GM23338 (cell line): ENCODE measurements around the gene CNTNAP2. TPM values are rescaled to one million over a fixed set of nuclear protein-coding genes. Genes with fewer than 3 reads are reported as not detected.

Experiments
- ATAC-seq: fragments of 200-7000 bp; cut with Tn5 transposase; 3 replicates; pipeline ENCODE4 v1.9.1; 2020
- DNase-seq: peaks from one replicate; pipeline ENCODE4 v3.0.0-alpha.2; 2015; ENCODE audit warnings: low spot score
- H2AFZ ChIP-seq: fragments of 200-600 bp; sonication (generic); 2 replicates; pipeline ENCODE4 v1.8.0; 2016; ENCODE audit warnings: antibody characterized with exemption, mild to moderate bottlenecking, moderate library complexity
- H3F3A ChIP-seq: fragments of 200-600 bp; sonication (generic); replicated peaks from 2 replicates; pipeline ENCODE4 v1.8.0; 2017; ENCODE audit warnings: antibody characterized with exemption, mixed run types, low read depth
- H3K27ac ChIP-seq: fragments of 200-600 bp; sonication (generic); 2 replicates; pipeline ENCODE4 v1.6.1; 2016; ENCODE audit warnings: low read depth
- H3K27me3 ChIP-seq: fragments of 200-600 bp; sonication (generic); 2 replicates; pipeline ENCODE4 v1.8.0; 2016; ENCODE audit warnings: mild to moderate bottlenecking, mixed run types, moderate library complexity; ENCODE audit not compliant: insufficient read depth
- H3K36me3 ChIP-seq: fragments of 200-600 bp; sonication (generic); 2 replicates; pipeline ENCODE4 v1.8.0; 2016; ENCODE audit warnings: mild to moderate bottlenecking; ENCODE audit not compliant: insufficient read depth
- H3K4me1 ChIP-seq: fragments of 200-600 bp; sonication (generic); 2 replicates; pipeline ENCODE4 v1.8.0; 2016; ENCODE audit warnings: mild to moderate bottlenecking, moderate library complexity; ENCODE audit not compliant: insufficient read depth
- H3K4me2 ChIP-seq: fragments of 200-600 bp; sonication (generic); 2 replicates; pipeline ENCODE4 v1.7.1; 2017; ENCODE audit warnings: mixed run types
- H3K4me3 ChIP-seq: fragments of 200-600 bp; sonication (generic); 2 replicates; pipeline ENCODE4 v1.6.1; 2016; ENCODE audit warnings: mixed run types
- H3K79me2 ChIP-seq: fragments of 200-600 bp; sonication (generic); replicated peaks from 2 replicates; pipeline ENCODE4 v1.8.0; 2017; ENCODE audit warnings: mild to moderate bottlenecking; ENCODE audit not compliant: insufficient read depth
- H3K9me2 ChIP-seq: fragments of 200-600 bp; sonication (generic); 2 replicates; pipeline ENCODE4 v1.8.0; 2017; ENCODE audit not compliant: insufficient read depth
- H4K20me1 ChIP-seq: fragments of 200-600 bp; sonication (generic); replicated peaks from 2 replicates; pipeline ENCODE4 v1.8.0; 2017; ENCODE audit warnings: mild to moderate bottlenecking; ENCODE audit not compliant: insufficient read depth
- H3K27ac Mint-ChIP-seq: 2 replicates; pipeline ENCODE4 v1.8.0; 2020; ENCODE audit warnings: inconsistent platforms, mild to moderate bottlenecking, moderate library complexity, mixed read lengths
- H3K27me3 Mint-ChIP-seq: 3 replicates; pipeline ENCODE4 v1.8.0; 2022; ENCODE audit warnings: low read depth, mild to moderate bottlenecking, moderate library complexity, mixed read lengths, inconsistent platforms; ENCODE audit not compliant: insufficient read depth, poor library complexity
- H3K36me3 Mint-ChIP-seq: 3 replicates; pipeline ENCODE4 v1.8.0; 2021; ENCODE audit warnings: low read depth, mild to moderate bottlenecking, inconsistent platforms, moderate library complexity, mixed read lengths
- H3K4me1 Mint-ChIP-seq: 3 replicates; pipeline ENCODE4 v1.8.0; 2020; ENCODE audit warnings: mild to moderate bottlenecking, inconsistent platforms, mixed read lengths
- H3K4me3 Mint-ChIP-seq: 3 replicates; pipeline ENCODE4 v1.8.0; 2021; ENCODE audit warnings: moderate library complexity, mild to moderate bottlenecking, inconsistent platforms, mixed read lengths
- H3K9me3 Mint-ChIP-seq: 3 replicates; pipeline ENCODE4 v1.8.0; 2020; ENCODE audit warnings: moderate library complexity, mild to moderate bottlenecking, inconsistent platforms, mixed read lengths
- CREB1 ChIP-seq: fragments of 250-450 bp; sonication (Bioruptor Pico); IDR thresholded peaks from 2 replicates; pipeline ENCODE4 v1.5.0; 2020; ENCODE audit warnings: low read depth, mild to moderate bottlenecking, moderate library complexity
- CTCF ChIP-seq, 2 experiments: fragments of 200-600 bp in 1 of 2; sonication (generic) in 1 of 2; conservative IDR thresholded peaks; 2 replicates each; pipeline versions ENCODE4 v1.5.1 to v1.6.1; 2016 to 2017; ENCODE audit warnings: antibody characterized with exemption in 2 of 2, low read depth in 2 of 2, mild to moderate bottlenecking in 2 of 2, moderate library complexity in 1 of 2
- EZH2 ChIP-seq: fragments of 200-600 bp; sonication (generic); IDR thresholded peaks from one replicate; pipeline ENCODE4 v1.8.0; 2017; ENCODE audit warnings: antibody characterized with exemption, mild to moderate bottlenecking, low read depth; ENCODE audit not compliant: unreplicated experiment
- EZH2phosphoT487 ChIP-seq: fragments of 200-600 bp; sonication (generic); IDR thresholded peaks from one replicate; pipeline ENCODE4 v1.8.1; 2018; ENCODE audit warnings: antibody characterized with exemption; ENCODE audit not compliant: unreplicated experiment
- JUNB ChIP-seq: IDR thresholded peaks from one replicate; pipeline ENCODE4 v1.6.1; 2016; ENCODE audit warnings: antibody characterized with exemption; ENCODE audit not compliant: unreplicated experiment
- NANOG ChIP-seq: IDR thresholded peaks from 2 replicates; pipeline ENCODE4 v1.6.1; 2016; ENCODE audit warnings: antibody characterized with exemption, borderline replicate concordance
- POLR2AphosphoS5 ChIP-seq: IDR thresholded peaks from 2 replicates; pipeline ENCODE4 v1.6.1; 2016; ENCODE audit warnings: antibody characterized with exemption, low read depth
- REST ChIP-seq: IDR thresholded peaks from one replicate; pipeline ENCODE4 v1.6.1; 2018; ENCODE audit warnings: antibody characterized with exemption; ENCODE audit not compliant: unreplicated experiment
- STAT1 ChIP-seq: IDR thresholded peaks from one replicate; pipeline ENCODE4 v1.6.1; 2016; ENCODE audit warnings: antibody characterized with exemption; ENCODE audit not compliant: unreplicated experiment
- ZNF114 ChIP-seq: fragments of 250-450 bp; sonication (Bioruptor Pico); IDR thresholded peaks from 2 replicates; pipeline ENCODE4 v1.5.0; 2020; ENCODE audit warnings: mild to moderate bottlenecking, moderate library complexity
- ZNF331 ChIP-seq: fragments of 250-450 bp; sonication (Bioruptor Pico); IDR thresholded peaks from 2 replicates; pipeline ENCODE4 v1.5.0; 2020; ENCODE audit warnings: low read depth, mild to moderate bottlenecking, moderate library complexity
- ZNF462 ChIP-seq: fragments of 250-450 bp; sonication (Bioruptor Pico); IDR thresholded peaks from 2 replicates; pipeline ENCODE4 v1.5.0; 2020; ENCODE audit warnings: mild to moderate bottlenecking, moderate library complexity
- polyA plus RNA-seq: library from polyadenylated mRNA; unstranded; fragments of >200 nt; fragmentation: Nextera tagmentation; extraction: Ambion mirVana; gene quantifications from 2 replicates; pipeline ENCODE4 v1.2.1, GENCODE V29; 2016
- total RNA-seq: library from RNA; depleted of rRNA; stranded (reverse); fragments of >200 nt; shearing (Covaris generic); gene quantifications from 2 replicates; pipeline ENCODE4 v1.2.3, GENCODE V29; 2014

CNTNAP2 gene
- total and polyA plus RNA-seq, 2 experiments from 2014 or later, result 38.2 to 61.3 TPM

- Mint-ChIP-seq H3K36me3 (no peaks in the 10 kb centered on the region), H3K4me3 (no peak overlapping the region), H3K27ac (no peak overlapping the region), H3K27me3 (peaks cover 4% of the 10 kb centered on the region), H3K9me3 (peaks cover 15% of the 10 kb centered on the region; the same call in 2 of the 3 replicates), H3K4me1 (no peaks in the 10 kb centered on the region; the same call in 2 of the 3 replicates)
- peaks cover 5% of the 10 kb centered on the region; the same call in 1 of the 2 replicates for H3K36me3 ChIP-seq
- H3K9me2 ChIP-seq, result no peaks in the 10 kb centered on the region
- no peak for TF ChIP-seq STAT1
- no peak for TF ChIP-seq ZNF114 (CRISPR knock-in tag)
- TF ChIP-seq CTCF (conservative IDR thresholded peaks at IDR 0.05; ENCODE audit: low read depth in 2 of 2), result no peak
- no peak for TF ChIP-seq POLR2AphosphoS5
- no peak for TF ChIP-seq JUNB
- TF ChIP-seq ZNF331, result no peak
- no peak for TF ChIP-seq EZH2phosphoT487
- TF ChIP-seq NANOG, result no peak
- no peak for TF ChIP-seq ZNF462 (CRISPR knock-in tag)
- no peak for TF ChIP-seq REST
- no peak for TF ChIP-seq EZH2
- TF ChIP-seq CREB1 (CRISPR knock-in tag), result no peak
- DNase-seq, result no peak
- H3F3A ChIP-seq, result no peaks in the 10 kb centered on the region
- H3K27me3 ChIP-seq, result no peaks in the 10 kb centered on the region
- no peak for ATAC-seq
- H3K27ac ChIP-seq, result no peak overlapping the region
- H3K79me2 ChIP-seq, result no peaks in the 10 kb centered on the region
- H3K4me2 ChIP-seq, result no peak overlapping the region
- no peak overlapping the region for H2AFZ ChIP-seq
- no peaks in the 10 kb centered on the region for H3K4me1 ChIP-seq
- no peaks in the 10 kb centered on the region for H4K20me1 ChIP-seq
- H3K4me3 ChIP-seq, result no peak overlapping the region
Measured at GRCh38 chr7:148045521-148045920, 1928.9 kb downstream of the CNTNAP2 start.
